HepG2 (cell line): ENCODE measurements around the gene PRKCSH. TPM values are rescaled to one million over a fixed set of nuclear protein-coding genes. Genes with fewer than 3 reads are reported as not detected.
A peak's percentile ranks its signal among the peaks of the same experiment; 100 is the strongest.

Experiments used
- AGO1 ChIP-seq: fragments of 200-400 bp; formaldehyde crosslinking; IDR thresholded peaks from 2 replicates; pipeline ENCODE4 v1.6.1; 2017; ENCODE audit warnings: mild to moderate bottlenecking, low read depth, low read length, moderate library complexity; ENCODE audit not compliant: poor library complexity, severe bottlenecking
- ARNTL ChIP-seq: sonication (generic); formaldehyde crosslinking; IDR thresholded peaks from 2 replicates; pipeline ENCODE4 v1.4.0; 2020; ENCODE audit warnings: mild to moderate bottlenecking, missing genetic modification reagents
- CBX1 ChIP-seq: IDR thresholded peaks from one replicate; pipeline ENCODE4 v1.6.1; 2016; ENCODE audit warnings: antibody characterized with exemption, low read depth
- CHD4 ChIP-seq: fragments of 200-600 bp; sonication (generic); IDR thresholded peaks from 2 replicates; pipeline ENCODE4 v1.7.0; 2017; ENCODE audit warnings: mild to moderate bottlenecking, low read length, borderline replicate concordance
- CSRNP2 ChIP-seq: sonication (generic); formaldehyde crosslinking; conservative IDR thresholded peaks from 2 replicates; pipeline ENCODE4 v1.8.0; 2022; ENCODE audit warnings: low read depth, missing genetic modification reagents
- EP300 ChIP-seq, 3 experiments: sonication (generic) in 1 of 3; formaldehyde crosslinking in 1 of 3; IDR thresholded peaks; 2 replicates each; pipeline versions ENCODE4 v1.5.1 to v1.6.1; 2011 to 2020; ENCODE audit warnings: low read depth in 2 of 3, low read length in 2 of 3, borderline replicate concordance in 1 of 3, improper control_type of control experiment in 1 of 3, mild to moderate bottlenecking in 1 of 3, missing genetic modification reagents in 1 of 3, moderate library complexity in 1 of 3
- JUN ChIP-seq: sonication (generic); formaldehyde crosslinking; IDR thresholded peaks from 2 replicates; pipeline ENCODE4 v1.4.0; 2020; ENCODE audit warnings: mild to moderate bottlenecking, missing genetic modification reagents
- PATZ1 ChIP-seq: sonication (generic); formaldehyde crosslinking; IDR thresholded peaks from 2 replicates; pipeline ENCODE4 v1.4.0; 2020; ENCODE audit warnings: missing genetic modification reagents
- STAT6 ChIP-seq: sonication (generic); formaldehyde crosslinking; IDR thresholded peaks from 2 replicates; pipeline ENCODE4 v1.4.0; 2020; ENCODE audit warnings: missing genetic modification reagents, mild to moderate bottlenecking, borderline replicate concordance
- ZFP1 ChIP-seq: IDR thresholded peaks from 2 replicates; pipeline ENCODE4 v1.6.1; 2016
- ZFP36L1 ChIP-seq: sonication (generic); formaldehyde crosslinking; IDR thresholded peaks from 2 replicates; pipeline ENCODE4 v1.8.0; 2022; ENCODE audit warnings: mild to moderate bottlenecking, missing genetic modification reagents, moderate library complexity
- ZNF335 ChIP-seq: sonication (generic); formaldehyde crosslinking; IDR thresholded peaks from 2 replicates; pipeline ENCODE4 v1.4.0; 2020; ENCODE audit warnings: missing genetic modification reagents
- ZNF34 ChIP-seq: sonication (generic); formaldehyde crosslinking; IDR thresholded peaks from 2 replicates; pipeline ENCODE4 v1.4.0; 2020; ENCODE audit warnings: mild to moderate bottlenecking, missing genetic modification reagents, borderline replicate concordance
- ZNF350 ChIP-seq: sonication (generic); formaldehyde crosslinking; IDR thresholded peaks from 2 replicates; pipeline ENCODE4 v1.4.0; 2020; ENCODE audit warnings: mild to moderate bottlenecking, low read depth, missing genetic modification reagents, borderline replicate concordance
- ZNF547 ChIP-seq: sonication (generic); formaldehyde crosslinking; IDR thresholded peaks from 2 replicates; pipeline ENCODE4 v1.5.1; 2020; ENCODE audit warnings: mild to moderate bottlenecking, missing genetic modification reagents
- ZNF576 ChIP-seq: sonication (generic); formaldehyde crosslinking; IDR thresholded peaks from 2 replicates; pipeline ENCODE4 v1.4.0; 2020; ENCODE audit warnings: mild to moderate bottlenecking, missing genetic modification reagents
- ZNF691 ChIP-seq: sonication (generic); formaldehyde crosslinking; IDR thresholded peaks from 2 replicates; pipeline ENCODE4 v1.4.0; 2020; ENCODE audit warnings: missing genetic modification reagents, low read depth, mild to moderate bottlenecking, borderline replicate concordance
- ZNF788 ChIP-seq: sonication (generic); formaldehyde crosslinking; IDR thresholded peaks from 2 replicates; pipeline ENCODE4 v1.5.0; 2020; ENCODE audit warnings: mild to moderate bottlenecking, missing genetic modification reagents, borderline replicate concordance
- polyA plus RNA-seq, 8 experiments: library from polyadenylated mRNA; depleted of rRNA in 3 of 8; stranded (reverse) in 7 of 8; unstranded in 1 of 8; fragments of >200 nt; fragmentation: Illumina TruSeq in 4 of 8; extraction: Trizol in 4 of 8; gene quantifications; 2 replicates each; pipeline versions ENCODE4 v1.2.1 to v1.2.3, GENCODE V29; 2011 to 2016; ENCODE audit warnings: low read depth in 4 of 8, missing spikeins in 1 of 8, mixed read lengths in 1 of 8; ENCODE audit not compliant: insufficient read depth in 1 of 8
- total RNA-seq, 5 experiments: library from RNA; depleted of rRNA; stranded (reverse); fragments of >200 nt; fragmentation: Illumina TruSeq; extraction: Trizol; gene quantifications; 2 replicates each; pipeline ENCODE4 v1.2.3, GENCODE V29; 2016; ENCODE audit warnings: low read depth in 1 of 5

The PRKCSH gene
- total and polyA plus RNA-seq, 2 of the 13 experiments (the other 11 are each of a cell fraction or from before 2014, with no cell fraction given): 85.1 to 125 TPM

GRCh38 chr19:11418549-11419506 is 16.6 kb upstream of the PRKCSH start, which contains the start of gene RGL3 (continued):
- peak; percentile 34; the same call in 1 of the 2 replicates for TF ChIP-seq ZNF788 (CRISPR knock-in tag)
- no peak for TF ChIP-seq CSRNP2 (CRISPR knock-in tag)
- no peak for TF ChIP-seq CHD4
- no peak for TF ChIP-seq EP300 (IDR thresholded peaks at IDR 0.05; ENCODE audit: low read depth in 2 of 2, low read length in 2 of 2)
- TF ChIP-seq EP300 (CRISPR knock-in tag; IDR thresholded peaks at IDR 0.05; ENCODE audit: borderline replicate concordance): no peak
- TF ChIP-seq ZNF576: no peak
- TF ChIP-seq STAT6 (CRISPR knock-in tag): no peak
- TF ChIP-seq ZNF335 (CRISPR knock-in tag): peak; percentile 82; the same call in 1 of the 2 replicates
- TF ChIP-seq ZNF350 (CRISPR knock-in tag): peak; percentile 33; the same call in 1 of the 2 replicates
- peak; percentile 58 for TF ChIP-seq AGO1
- TF ChIP-seq ZNF691 (CRISPR knock-in tag): no peak
- TF ChIP-seq ZNF547: no peak; the same call in 1 of the 2 replicates
- no peak for TF ChIP-seq ZNF34 (CRISPR knock-in tag)
- TF ChIP-seq ZFP1 (CRISPR knock-in tag): no peak
- TF ChIP-seq ZFP36L1 (CRISPR knock-in tag): no peak
- peak; percentile 59; the same call in 1 of the 2 replicates for TF ChIP-seq PATZ1 (CRISPR knock-in tag)
- no peak for TF ChIP-seq ARNTL (CRISPR knock-in tag)
- no peak for TF ChIP-seq CBX1
- no peak for TF ChIP-seq JUN
